ENCODE measurements around the gene TOLLIP. TPM values are rescaled to one million over a fixed set of nuclear protein-coding genes. Genes with fewer than 3 reads are reported as not detected.

The TOLLIP gene
- total RNA-seq, 1 experiment from 2014 or later, result 29.5 TPM

- H3K4me3 ChIP-seq, result no peak overlapping the region
- H3K36me3 ChIP-seq (ENCODE audit: low read depth), result no peaks in the 10 kb centered on the region
- TF ChIP-seq CTCF (conservative IDR thresholded peaks at IDR 0.05) (no peak), EZH2 (IDR thresholded peaks at IDR 0.05; ENCODE audit: low read depth) (no peak)
- H3K9me2 ChIP-seq (ENCODE audit: insufficient read depth), result no peaks in the 10 kb centered on the region
- H3K27me3 ChIP-seq (ENCODE audit: insufficient read depth, low read depth), result no peaks in the 10 kb centered on the region
- no peak overlapping the region for H3K4me2 ChIP-seq
- peaks cover 9% of the 10 kb centered on the region for H3K4me1 ChIP-seq (replicated peaks; ENCODE audit: insufficient read depth)
- no peak overlapping the region for H3K27ac ChIP-seq
- intact Hi-C loops (cut with micrococcal nuclease; ENCODE audit: unreplicated experiment), result no loop called here
- H3K9me3 ChIP-seq (ENCODE audit: insufficient read depth, low read depth), result no peaks in the 10 kb centered on the region
- DNase-seq, result no peak
- no peak overlapping the region for H2AFZ ChIP-seq
- H4K20me1 ChIP-seq (ENCODE audit: insufficient read depth), result no peaks in the 10 kb centered on the region
- POLR2A ChIA-PET (ENCODE audit: unreplicated experiment), result no interaction called here
- CTCF ChIA-PET, result no interaction called here
- no peaks in the 10 kb centered on the region for H3K79me2 ChIP-seq (ENCODE audit: low read depth)
- H3F3A ChIP-seq (ENCODE audit: insufficient read depth, low read depth), result peaks cover 17% of the 10 kb centered on the region; the same call in 1 of the 2 replicates
- no TSS peak for BruUV-seq (replicated peaks)
Measured at GRCh38 chr11:1333860-1334259, 24.4 kb upstream of the TOLLIP start.

DNA sequence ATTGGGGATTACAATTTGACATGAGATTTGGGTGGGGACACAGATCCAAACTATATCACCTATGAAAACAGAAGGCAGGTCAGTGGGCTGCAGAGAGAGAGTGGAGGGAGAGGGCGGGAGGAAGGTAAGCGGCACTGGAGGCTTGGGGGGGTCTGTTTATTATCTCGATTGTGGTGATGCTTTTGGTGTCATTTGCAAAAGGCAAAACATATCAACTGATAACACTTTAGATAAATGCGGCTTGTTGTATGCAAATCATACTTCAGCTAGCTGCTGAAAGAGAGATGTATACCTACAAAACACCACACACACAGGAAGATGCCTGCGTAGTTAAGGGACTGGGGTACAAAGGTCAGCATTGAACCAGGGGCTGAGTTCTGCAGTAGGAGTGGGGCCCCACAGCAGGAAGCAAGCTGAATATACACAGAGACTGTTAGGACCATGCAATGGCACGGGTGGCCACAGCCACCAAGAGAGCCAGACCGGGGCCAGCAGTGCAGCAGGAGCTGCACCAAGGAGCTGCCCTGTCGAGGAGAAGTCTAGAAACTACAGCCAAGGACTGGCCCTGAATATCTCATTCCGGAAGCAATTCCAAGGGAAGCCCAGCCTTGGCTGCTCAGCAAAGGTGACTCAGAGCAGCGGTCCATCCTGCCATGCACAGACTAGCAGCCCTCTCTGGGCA lies 23.8 kb upstream of the TOLLIP start:
- no peaks in the 10 kb centered on the region for H4K20me1 ChIP-seq (ENCODE audit: insufficient read depth)
- H3K4me1 ChIP-seq (replicated peaks; ENCODE audit: insufficient read depth), result peaks cover 9% of the 10 kb centered on the region
- no peak overlapping the region for H3K27ac ChIP-seq
- no peaks in the 10 kb centered on the region for H3K36me3 ChIP-seq (ENCODE audit: low read depth)
- no peaks in the 10 kb centered on the region for H3K27me3 ChIP-seq (ENCODE audit: insufficient read depth, low read depth)
- CTCF ChIA-PET, result no interaction called here
- H2AFZ ChIP-seq, result no peak overlapping the region
- H3K4me2 ChIP-seq, result no peak overlapping the region
- BruUV-seq (replicated peaks), result no TSS peak
- peaks cover 11% of the 10 kb centered on the region; the same call in 1 of the 2 replicates for H3F3A ChIP-seq (ENCODE audit: insufficient read depth, low read depth)
- intact Hi-C loops (cut with micrococcal nuclease; ENCODE audit: unreplicated experiment), result no loop called here
- H3K79me2 ChIP-seq (ENCODE audit: low read depth), result no peaks in the 10 kb centered on the region
- no peaks in the 10 kb centered on the region for H3K9me3 ChIP-seq (ENCODE audit: insufficient read depth, low read depth)
- TF ChIP-seq CTCF (conservative IDR thresholded peaks at IDR 0.05) (no peak), EZH2 (IDR thresholded peaks at IDR 0.05; ENCODE audit: low read depth) (no peak)
- no peak for DNase-seq
- POLR2A ChIA-PET (ENCODE audit: unreplicated experiment), result no interaction called here
- no peak overlapping the region for H3K4me3 ChIP-seq
- no peaks in the 10 kb centered on the region for H3K9me2 ChIP-seq (ENCODE audit: insufficient read depth)

DNA sequence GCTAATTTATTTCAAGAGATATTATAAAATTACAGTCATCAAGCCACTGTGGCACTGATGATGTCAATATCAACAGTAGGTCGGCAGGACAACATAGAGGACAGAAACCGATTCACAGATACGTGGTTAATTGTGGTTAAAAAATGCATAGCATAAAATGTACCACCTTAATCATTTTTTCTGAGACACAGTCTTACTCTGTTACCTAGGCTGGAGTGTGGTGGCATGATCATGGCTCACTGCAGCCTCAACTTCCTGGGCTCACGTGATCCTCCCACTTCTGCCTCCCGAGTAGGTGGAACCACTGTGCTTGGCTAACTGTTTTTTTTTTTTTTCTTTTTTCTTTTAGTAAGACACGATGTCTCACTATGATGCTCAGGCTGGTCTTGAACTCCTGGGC lies 21.0 kb upstream of the TOLLIP start:
- no peak overlapping the region for H2AFZ ChIP-seq
- no peaks in the 10 kb centered on the region for H3K9me2 ChIP-seq (ENCODE audit: insufficient read depth)
- DNase-seq, result no peak
- TF ChIP-seq CTCF (conservative IDR thresholded peaks at IDR 0.05), result no peak
- TF ChIP-seq EZH2 (IDR thresholded peaks at IDR 0.05; ENCODE audit: low read depth), result no peak
- H3K27ac ChIP-seq, result no peak overlapping the region
- BruUV-seq (replicated peaks), result no TSS peak
- POLR2A ChIA-PET (ENCODE audit: unreplicated experiment), result no interaction called here
- H3K9me3 ChIP-seq (ENCODE audit: insufficient read depth, low read depth), result no peaks in the 10 kb centered on the region; the same call in 1 of the 2 replicates
- no peaks in the 10 kb centered on the region for H3F3A ChIP-seq (ENCODE audit: insufficient read depth, low read depth)
- no peak overlapping the region for H3K4me2 ChIP-seq
- no peaks in the 10 kb centered on the region for H3K36me3 ChIP-seq (ENCODE audit: low read depth)
- peaks cover 7% of the 10 kb centered on the region for H3K4me1 ChIP-seq (replicated peaks; ENCODE audit: insufficient read depth)
- intact Hi-C loops (cut with micrococcal nuclease; ENCODE audit: unreplicated experiment), result no loop called here
- no peaks in the 10 kb centered on the region for H3K27me3 ChIP-seq (ENCODE audit: insufficient read depth, low read depth)
- H4K20me1 ChIP-seq (ENCODE audit: insufficient read depth), result no peaks in the 10 kb centered on the region
- CTCF ChIA-PET, result no interaction called here
- no peaks in the 10 kb centered on the region for H3K79me2 ChIP-seq (ENCODE audit: low read depth)
- H3K4me3 ChIP-seq, result no peak overlapping the region
